GM18867 (cell line): Measurements from ENCODE around the gene SUGCT.

ENCODE experiments used
- ATAC-seq: cut with Tn5 transposase; IDR thresholded peaks from one replicate; pipeline ENCODE4 v1.9.1; 2021; ENCODE audit warnings: mild to moderate bottlenecking, moderate library complexity; ENCODE audit not compliant: unreplicated experiment

The SUGCT gene

GRCh38 chr7:40457776-40458480 lies 323.1 kb downstream of the SUGCT start:
- ATAC-seq = no peak

- ATAC-seq = no peak
Measured at GRCh38 chr7:40463446-40463845, 328.6 kb downstream of the SUGCT start.

- no peak for ATAC-seq
Measured at GRCh38 chr7:40468891-40469864, 334.4 kb downstream of the SUGCT start.

- ATAC-seq = no peak
Measured at GRCh38 chr7:40470091-40470592, 335.3 kb downstream of the SUGCT start.

GRCh38 chr7:40470817-40471216 lies 336.0 kb downstream of the SUGCT start:
- no peak for ATAC-seq

- no peak for ATAC-seq
Measured at GRCh38 chr7:40471891-40472290, 337.1 kb downstream of the SUGCT start.

GRCh38 chr7:40474790-40475680 lies 340.2 kb downstream of the SUGCT start:
- peak; percentile 100 for ATAC-seq

- peak; percentile 10 for ATAC-seq
Measured at GRCh38 chr7:40475681-40475982, 340.8 kb downstream of the SUGCT start.

GRCh38 chr7:40477094-40477493 lies 342.3 kb downstream of the SUGCT start:
- no peak for ATAC-seq

- ATAC-seq = no peak
Measured at GRCh38 chr7:40482845-40483244, 348.0 kb downstream of the SUGCT start.

GRCh38 chr7:40483630-40484029 lies 348.8 kb downstream of the SUGCT start:
- peak; percentile 47 for ATAC-seq

- no peak for ATAC-seq
Measured at GRCh38 chr7:40489844-40490602, 355.2 kb downstream of the SUGCT start.

- no peak for ATAC-seq
Measured at GRCh38 chr7:40490603-40490924, 355.8 kb downstream of the SUGCT start.

GRCh38 chr7:40492946-40493345 lies 358.1 kb downstream of the SUGCT start:
- no peak for ATAC-seq

- ATAC-seq = no peak
Measured at GRCh38 chr7:40493609-40494051, 358.8 kb downstream of the SUGCT start.

GRCh38 chr7:40498924-40499510 lies 364.2 kb downstream of the SUGCT start:
- no peak for ATAC-seq

GRCh38 chr7:40499718-40500117 lies 364.9 kb downstream of the SUGCT start:
- no peak for ATAC-seq

- no peak for ATAC-seq
Measured at GRCh38 chr7:40500219-40500618, 365.4 kb downstream of the SUGCT start.

- ATAC-seq = no peak
Measured at GRCh38 chr7:40502359-40502758, 367.6 kb downstream of the SUGCT start.

- ATAC-seq = no peak
Measured at GRCh38 chr7:40506158-40506557, 371.4 kb downstream of the SUGCT start.
